RWPE1 (cell line): Measurements from ENCODE around the gene CCDC201.

ENCODE experiments used
- CTCF ChIA-PET: fragments of 350-600 bp; sonication (Branson Sonifier 250); formaldehyde crosslinking; extraction: SDS; loops from one replicate; lab custom pipeline; 2021; lab: Yijun Ruan, JAX
- POLR2A ChIA-PET: fragments of 400-600 bp; formaldehyde crosslinking; extraction: SDS; loops from one replicate; lab custom pipeline; 2020; ENCODE audit warnings: antibody characterized with exemption; ENCODE audit not compliant: low non-redundant PET; lab: Yijun Ruan, JAX
- DNase-seq: peaks from one replicate; pipeline ENCODE4 v3.0.0; 2012; ENCODE audit warnings: low spot score
- H3K27ac ChIP-seq: fragments of 450-650 bp; 2 replicates; pipeline ENCODE4 v1.5.1; 2017
- CTCF ChIP-seq: fragments of 450-650 bp; conservative IDR thresholded peaks from 2 replicates; pipeline ENCODE4 v1.5.1; 2017; ENCODE audit warnings: low read depth, mild to moderate bottlenecking

CCDC201 gene

GRCh38 chr7:45912972-45913371 is 40.1 kb upstream of the CCDC201 start:
- TF ChIP-seq CTCF: no peak

GRCh38 chr7:45911311-45911710 is 38.4 kb upstream of the CCDC201 start:
- no peak for TF ChIP-seq CTCF
- no peak for DNase-seq
- CTCF ChIA-PET: no interaction called here
- H3K27ac ChIP-seq: no peak overlapping the region
- POLR2A ChIA-PET: no interaction called here

More at GRCh38 chr7:45912972-45913371, 40.1 kb upstream of the CCDC201 start:
- CTCF ChIA-PET: interaction anchor here (0.6 kb wide), 1 partner anchor 20 kb away, joined by 3 read pairs; no protein-coding TSS in a partner anchor
- H3K27ac ChIP-seq: no peak overlapping the region
- POLR2A ChIA-PET: no interaction called here
- no peak for DNase-seq

- TF ChIP-seq CTCF: no peak
- no peak for DNase-seq
- H3K27ac ChIP-seq: no peak overlapping the region
- ChIA-PET POLR2A (no interaction called here), CTCF (interaction anchor here (0.6 kb wide), 1 partner anchor 18 kb away, joined by 3 read pairs; no protein-coding TSS in a partner anchor)
These were observed 38.0 kb upstream of the CCDC201 start for GRCh38 chr7:45910855-45911254.

- POLR2A ChIA-PET: no interaction called here
- CTCF ChIA-PET: no interaction called here
- no peak for DNase-seq
- no peak overlapping the region for H3K27ac ChIP-seq
- TF ChIP-seq CTCF: no peak
These were observed 36.7 kb upstream of the CCDC201 start for GRCh38 chr7:45909561-45909960.

- POLR2A ChIA-PET: no interaction called here
- no peak for TF ChIP-seq CTCF
- CTCF ChIA-PET: interaction anchor here (0.5 kb wide), 1 partner anchor 12 kb away, joined by 4 read pairs; no protein-coding TSS in a partner anchor
- no peak overlapping the region for H3K27ac ChIP-seq
- no peak for DNase-seq
These were observed 29.9 kb upstream of the CCDC201 start for GRCh38 chr7:45902820-45903219.

- CTCF ChIA-PET: interaction anchor here (0.6 to 0.7 kb wide), 2 partner anchors 95 to 1353 kb away, joined by 3 read pairs; no protein-coding TSS in a partner anchor
- H3K27ac ChIP-seq: no peak overlapping the region
- POLR2A ChIA-PET: no interaction called here
- no peak for DNase-seq
- TF ChIP-seq CTCF: no peak
These were observed 28.7 kb upstream of the CCDC201 start for GRCh38 chr7:45901566-45901965.
